ENCODE measurements around the gene UBA3. TPM values are rescaled to one million over a fixed set of nuclear protein-coding genes. Genes with fewer than 3 reads are reported as not detected.

The UBA3 gene
- total RNA-seq, 1 experiment from 2014 or later = 67.2 TPM

GRCh38 chr3:69014022-69014580 is 66.1 kb downstream of the UBA3 start:
- peaks cover 4 to 8% (median 6%) of the 10 kb centered on the region in 3 experiments; a peak in 6 of 7 replicates for H3K36me3 Mint-ChIP-seq (ENCODE audit: insufficient read depth in 1 of 3, low read depth in 3 of 3)
- peak overlapping the region in 1 of 3 experiments; percentile 68; a peak in 1 of 7 replicates for H3K27ac Mint-ChIP-seq
- Histone ChIP-seq H3K27me3 (ENCODE audit: insufficient read depth, low read length) (no peaks in the 10 kb centered on the region), H3K23me2 (ENCODE audit: insufficient read length, low read depth, low read length, poor library complexity, severe bottlenecking) (peaks cover 4% of the 10 kb centered on the region), H4K5ac (ENCODE audit: insufficient read length, low read depth, low read length) (no peak overlapping the region), H3K27ac (ENCODE audit: insufficient read length, low read depth, low read length) (no peak overlapping the region), H3K56ac (ENCODE audit: insufficient read length, low read depth, low read length) (no peak overlapping the region), H3K79me1 (ENCODE audit: insufficient read depth, low read depth, low read length, poor library complexity, severe bottlenecking) (no peaks in the 10 kb centered on the region), H4K8ac (replicated peaks; ENCODE audit: insufficient read length, low read depth, low read length) (no peak overlapping the region), H3K4me2 (ENCODE audit: insufficient read depth, insufficient read length, low read length) (peak overlapping the region; percentile 67), H3T11ph (ENCODE audit: low read length) (no peak overlapping the region), H3K9me3 (ENCODE audit: control insufficient read depth, low read depth, low read length) (no peaks in the 10 kb centered on the region), H3K23ac (ENCODE audit: insufficient read length, low read depth, low read length) (no peak overlapping the region), H2BK120ac (ENCODE audit: low read depth, low read length, poor library complexity, severe bottlenecking) (no peak overlapping the region), H3K79me2 (ENCODE audit: insufficient read depth, low read length) (no peaks in the 10 kb centered on the region), H3K14ac (ENCODE audit: insufficient read depth, low read length) (peak overlapping the region; percentile 70), H2BK5ac (ENCODE audit: insufficient read length, low read length) (no peak overlapping the region), H2BK20ac (ENCODE audit: low read depth, low read length, poor library complexity, severe bottlenecking) (no peak overlapping the region), H4K20me1 (ENCODE audit: control insufficient read depth, insufficient read depth, insufficient read length) (no peaks in the 10 kb centered on the region), H2AFZ (ENCODE audit: low read length) (no peak overlapping the region), H3K9ac (ENCODE audit: extremely low read depth, insufficient read length, low read length) (peak overlapping the region; percentile 77), H3K18ac (ENCODE audit: insufficient read length, low read depth, low read length) (peak overlapping the region; percentile 97), H2AK5ac (ENCODE audit: insufficient read length, low read length) (no peak overlapping the region), H2BK12ac (ENCODE audit: insufficient read length, low read depth, low read length) (no peak overlapping the region), H3K4me1 (ENCODE audit: insufficient read depth, low read length) (peaks cover 5% of the 10 kb centered on the region; the same call in 1 of the 2 replicates), H3K4ac (ENCODE audit: low read depth, low read length) (no peak overlapping the region), H4K91ac (ENCODE audit: insufficient read length, low read depth, low read length) (no peak overlapping the region), H2BK15ac (ENCODE audit: low read depth, low read length) (no peak overlapping the region)
- DNase-seq = no peak
- H3K9me3 Mint-ChIP-seq = 0 out of 5 replicates have a peak, but pooled peaks cover 0 to 3% of the 10 kb centered on the region in 2 experiments
- H3K27me3 Mint-ChIP-seq (ENCODE audit: low read depth) = no peaks in the 10 kb centered on the region
- no CpG with 5 or more reads among the region's 11 CpGs for WGBS (ENCODE audit: extremely low coverage, insufficient read length, low lambda C conversion rate)
- H3K4me1 Mint-ChIP-seq = peaks cover 48 to 49% of the 10 kb centered on the region in 2 experiments
- H3K4me3 Mint-ChIP-seq = peak overlapping the region; percentile 71 to 75
- no peak for TF ChIP-seq CTCF (conservative IDR thresholded peaks at IDR 0.05)
